ENCODE results near the gene METRNL.

Gene METRNL

DNA sequence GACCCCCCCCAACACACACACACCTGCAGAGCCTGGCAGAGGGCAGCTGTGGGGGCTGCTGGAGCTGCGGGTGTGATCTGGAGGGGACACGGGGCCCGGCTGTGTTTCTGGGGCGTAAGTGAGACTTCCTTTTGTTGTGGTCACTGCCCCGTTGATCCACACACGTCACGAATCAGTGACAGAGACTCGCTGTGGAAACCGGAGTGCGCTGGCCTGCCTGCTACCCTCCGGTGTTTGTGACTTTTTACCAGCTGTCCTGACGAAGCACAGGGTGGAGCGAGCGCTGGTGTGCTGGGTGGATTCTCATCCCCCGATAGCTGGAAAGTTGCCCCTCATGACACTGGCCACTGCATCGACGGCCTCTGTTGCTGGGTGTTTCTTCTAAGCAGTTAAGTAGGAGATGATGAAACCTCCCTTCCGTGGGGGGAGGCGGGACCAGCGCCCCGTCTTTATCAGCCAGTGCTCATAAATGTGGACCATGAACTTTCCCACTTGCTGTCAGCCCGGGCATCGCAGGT is 2.3 kb downstream of the METRNL start:
- DNase-seq: no peak

DNA sequence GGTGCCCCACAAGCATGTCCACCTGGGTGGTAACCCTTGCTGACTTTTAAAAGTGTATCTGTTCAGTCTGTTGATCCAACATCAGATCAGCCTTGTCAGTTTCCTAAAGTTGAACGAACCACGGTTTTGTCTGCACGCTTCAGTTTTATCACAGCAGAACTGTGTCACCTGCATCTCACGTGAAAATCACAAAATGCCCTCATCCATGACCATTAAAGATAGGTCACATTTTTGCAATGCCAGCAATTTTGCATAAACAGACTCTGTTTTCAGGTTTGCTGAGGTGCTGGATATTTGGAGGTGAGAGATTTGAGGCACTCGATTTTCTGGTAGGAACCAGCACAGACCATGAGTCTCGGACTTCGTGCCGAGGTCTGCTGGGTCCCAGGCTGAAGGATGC is 3.0 kb downstream of the METRNL start:
- DNase-seq: no peak

DNA sequence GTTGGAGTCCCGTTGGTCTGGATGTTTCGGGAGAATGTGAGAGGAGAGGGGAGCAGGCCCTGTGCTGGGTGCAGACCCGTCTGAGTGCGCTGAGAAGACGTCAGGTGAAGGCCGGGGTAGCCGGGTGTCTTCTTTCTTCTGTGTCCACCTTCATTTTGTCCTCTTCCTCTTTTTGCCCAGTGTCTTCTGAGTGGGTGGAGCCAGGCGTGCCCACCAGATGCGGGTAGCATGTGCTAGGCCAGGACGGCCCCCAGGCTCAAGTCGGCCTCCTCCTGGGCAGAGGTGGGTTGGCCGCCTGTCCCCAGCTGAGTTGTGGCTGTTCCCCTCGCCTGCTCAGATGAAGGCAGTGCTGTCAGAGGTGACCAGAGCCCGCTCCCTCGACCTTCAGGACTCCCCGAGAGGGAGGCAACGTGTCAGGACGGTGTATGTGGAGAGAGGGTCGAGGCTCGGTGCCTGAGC is 3.5 kb downstream of the METRNL start:
- DNase-seq: no peak

GRCh38 chr17:83083368-83084201 is 4.2 kb downstream of the METRNL start:
- DNase-seq: no peak

GRCh38 chr17:83084214-83084613 is 4.8 kb downstream of the METRNL start:
- no peak for DNase-seq

- no peak for DNase-seq
Measured at GRCh38 chr17:83084621-83085056, 5.2 kb downstream of the METRNL start.

- no peak for DNase-seq
Measured at GRCh38 chr17:83085103-83085502, 5.7 kb downstream of the METRNL start.

- DNase-seq: no peak
Measured at GRCh38 chr17:83085526-83086198, 6.3 kb downstream of the METRNL start.

DNA sequence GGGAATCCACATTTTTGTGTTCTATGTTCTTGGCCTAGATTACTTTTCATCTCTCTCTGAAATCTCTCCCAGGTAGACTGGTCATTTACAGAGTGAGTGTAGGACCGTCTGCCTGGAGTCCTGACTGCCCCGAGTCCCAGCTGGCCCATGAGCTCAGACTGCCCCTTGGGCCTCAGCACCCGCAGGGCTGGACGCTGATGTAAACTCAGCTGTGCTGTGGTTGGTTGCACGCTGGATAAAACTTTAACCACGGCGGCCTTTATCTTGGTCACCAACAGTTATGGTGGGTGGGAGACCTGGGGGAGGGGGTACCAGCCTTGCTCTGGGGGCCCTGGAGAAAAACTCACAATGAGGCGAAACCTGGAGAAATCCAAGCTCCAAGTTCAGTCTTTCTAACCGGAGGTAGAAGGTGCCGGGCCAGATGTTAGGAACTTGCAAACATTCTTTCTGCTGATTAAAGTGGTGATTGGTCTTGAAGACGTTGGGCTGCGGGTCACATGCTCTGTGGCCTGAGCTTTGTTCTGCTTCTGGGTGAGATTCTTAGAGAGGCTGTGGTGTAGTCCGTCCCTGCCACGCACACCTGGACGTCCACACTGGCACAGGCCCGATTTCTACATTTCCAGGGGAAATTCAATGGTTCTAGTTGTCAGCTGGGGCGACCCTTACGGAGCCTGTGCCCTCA is 6.9 kb downstream of the METRNL start:
- DNase-seq: no peak

DNA sequence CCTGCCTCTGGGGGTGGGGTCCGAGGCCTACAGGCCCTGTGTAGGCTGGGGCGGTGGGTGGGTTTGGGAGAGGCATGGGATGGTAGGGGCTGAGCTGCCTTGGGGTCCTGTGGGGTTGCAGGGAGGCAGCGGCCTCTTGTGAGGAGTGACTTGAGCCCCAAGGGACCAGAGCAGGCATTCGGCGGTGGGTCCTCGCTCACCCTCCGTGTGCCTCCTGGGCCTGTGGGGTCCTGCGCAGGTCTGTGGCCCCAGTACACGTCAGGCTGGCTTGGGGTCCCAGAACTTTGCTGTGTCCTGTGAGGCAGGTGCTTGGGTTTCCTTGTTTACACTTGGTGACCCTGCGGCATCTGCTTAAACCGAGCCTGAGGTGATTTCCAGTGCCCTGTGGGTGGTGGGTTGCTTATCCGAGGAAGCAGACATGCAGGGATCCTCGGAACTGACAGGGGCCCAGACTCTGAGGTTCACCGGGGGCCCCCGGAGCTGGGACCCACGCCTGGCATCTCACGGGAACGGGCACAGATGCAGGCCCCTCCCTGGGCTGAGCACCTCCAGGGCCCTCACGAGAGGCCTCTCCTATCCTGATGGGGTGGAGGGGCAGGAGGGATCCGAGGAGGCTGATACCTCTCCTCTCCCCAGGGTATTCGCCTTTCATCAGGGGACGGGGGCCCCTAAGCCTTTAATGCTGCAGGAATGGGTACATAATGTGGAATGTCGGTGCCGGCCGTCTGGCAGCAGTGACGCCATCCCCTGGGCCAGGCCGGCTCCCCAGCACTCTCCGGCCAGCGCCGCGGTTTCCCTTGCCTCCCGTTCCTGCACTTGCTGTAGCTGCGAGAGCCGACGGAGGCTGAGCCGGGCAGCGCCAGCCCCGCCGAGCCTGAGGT is 7.7 kb downstream of the METRNL start:
- DNase-seq: no peak

- DNase-seq: no peak
Measured at GRCh38 chr17:83087788-83088360, 8.5 kb downstream of the METRNL start.

DNA sequence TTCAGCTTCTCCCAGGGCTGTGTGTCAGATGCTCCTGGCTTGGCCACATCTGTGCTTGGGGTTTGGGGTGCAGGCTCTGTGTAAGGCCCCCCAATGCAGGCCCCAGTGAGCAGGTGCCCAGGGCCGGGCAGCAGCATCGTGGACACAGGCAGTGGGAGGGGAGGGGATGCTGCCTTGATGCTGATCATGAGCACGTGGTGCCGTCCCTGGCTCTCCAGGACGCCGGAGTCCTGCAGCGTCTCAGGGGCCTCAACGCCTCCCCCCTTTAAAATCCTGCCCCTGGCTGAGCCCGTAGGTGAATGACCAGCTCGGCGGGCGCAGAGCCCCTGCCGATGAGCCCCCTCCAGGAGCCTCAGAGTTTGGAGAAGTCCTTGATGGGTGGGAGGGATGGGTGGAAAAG is 9.0 kb downstream of the METRNL start:
- no peak for DNase-seq

- no peak for DNase-seq
Measured at GRCh38 chr17:83088909-83089308, 9.5 kb downstream of the METRNL start.

GRCh38 chr17:83089328-83090132 is 10.1 kb downstream of the METRNL start:
- DNase-seq: no peak

DNA sequence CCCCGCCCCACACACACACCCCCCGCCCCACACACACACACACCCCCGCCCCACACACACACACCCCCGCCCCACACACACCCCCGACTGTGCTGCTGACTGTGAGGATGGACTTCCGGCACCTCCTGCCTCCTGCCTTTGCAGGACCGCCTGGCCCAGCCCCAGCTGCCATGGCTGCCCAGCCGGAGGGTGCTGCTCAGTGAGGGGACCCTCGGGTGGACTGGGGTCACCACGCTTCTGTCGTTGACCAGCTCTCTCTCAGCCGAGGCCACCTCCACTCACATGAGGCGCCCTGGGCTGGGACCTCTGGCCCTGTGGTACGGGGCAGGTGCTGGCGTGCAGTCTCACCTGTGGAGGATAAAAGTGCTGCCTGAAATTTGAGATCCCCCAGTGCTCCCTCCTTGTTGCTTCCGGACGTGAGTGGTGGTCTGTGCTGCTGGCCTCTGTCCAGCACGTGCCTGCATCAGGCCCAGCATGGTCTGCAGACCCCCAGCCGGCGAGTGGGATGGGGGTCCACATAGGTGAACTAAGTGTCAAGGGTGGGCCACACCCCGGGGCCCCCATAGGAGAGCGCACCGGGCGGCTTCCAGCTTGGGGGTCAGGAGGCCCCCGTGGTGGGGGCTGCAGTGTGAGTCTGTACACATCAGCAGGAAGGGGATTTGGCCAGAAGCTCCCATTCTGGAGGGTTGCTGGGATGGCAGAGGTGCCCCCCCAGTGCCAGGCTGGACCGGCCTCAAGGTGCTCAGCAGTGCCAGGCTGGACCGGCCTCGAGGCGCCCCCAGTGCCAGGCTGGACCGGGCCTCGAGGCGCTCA is 11.2 kb downstream of the METRNL start:
- no peak for DNase-seq

- DNase-seq: no peak
Measured at GRCh38 chr17:83091257-83092141, 12.1 kb downstream of the METRNL start.

DNA sequence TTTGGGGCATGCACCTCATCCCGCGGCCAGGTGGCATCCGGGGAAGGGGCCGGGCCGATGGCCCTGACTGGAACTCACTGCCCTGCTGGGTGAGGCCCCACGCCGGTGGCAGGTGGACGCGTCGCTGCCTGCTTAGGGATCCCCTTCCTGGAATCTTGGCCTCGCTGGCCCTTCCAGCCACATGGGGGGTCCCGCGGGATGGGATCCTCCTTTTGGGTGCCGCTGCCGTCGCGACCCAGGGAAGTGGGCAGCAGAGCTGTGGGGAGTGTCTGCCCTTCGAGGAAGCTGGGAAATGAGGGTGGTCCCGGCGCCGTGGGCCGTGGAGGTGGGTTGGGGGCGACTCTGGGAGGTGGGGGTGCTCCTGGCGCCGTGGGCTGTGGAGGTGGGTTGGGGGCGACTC is 12.8 kb downstream of the METRNL start:
- DNase-seq: no peak

DNA sequence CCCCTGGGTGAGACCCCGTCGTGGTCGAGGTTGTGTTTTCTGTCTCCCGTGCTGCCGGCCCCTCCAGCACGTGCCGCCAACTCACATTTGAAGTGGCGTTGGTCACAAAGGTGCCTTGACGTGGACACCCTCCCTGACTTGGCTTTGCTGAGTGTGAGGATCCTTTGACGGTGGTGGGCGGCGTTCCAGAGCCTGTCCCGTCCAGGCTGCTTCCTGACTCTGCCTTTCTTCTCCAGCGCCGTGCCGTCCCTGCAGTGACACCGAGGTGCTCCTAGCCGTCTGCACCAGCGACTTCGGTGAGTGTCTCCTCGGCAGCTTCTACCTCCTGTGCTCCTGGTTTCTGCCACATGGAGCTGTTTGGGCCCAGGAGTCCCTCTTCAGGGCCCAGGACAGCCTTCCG is 13.5 kb downstream of the METRNL start:
- DNase-seq: no peak

- no peak for DNase-seq
Measured at GRCh38 chr17:83093506-83093905, 14.1 kb downstream of the METRNL start.
